HFFc6 (cell line): ENCODE data around the gene RNPEPL1. TPM values are rescaled to one million over a fixed set of nuclear protein-coding genes. Genes with fewer than 3 reads are reported as not detected.
A peak's percentile ranks its signal among the peaks of the same experiment; 100 is the strongest.

Experiments
- DNase-seq: peaks from one replicate; pipeline ENCODE4 v3.0.0-alpha.2; 2018
- H3K27ac Mint-ChIP-seq: 2 replicates; pipeline ENCODE4 v1.8.0; 2020; ENCODE audit warnings: mild to moderate bottlenecking, mixed read lengths
- H3K27me3 Mint-ChIP-seq: 2 replicates; pipeline ENCODE4 v1.8.0; 2021; ENCODE audit warnings: mild to moderate bottlenecking, moderate library complexity, mixed read lengths; ENCODE audit not compliant: insufficient read depth
- H3K36me3 Mint-ChIP-seq: 2 replicates; pipeline ENCODE4 v1.8.0; 2021; ENCODE audit warnings: low read depth, mixed read lengths
- H3K4me1 Mint-ChIP-seq: 2 replicates; pipeline ENCODE4 v1.8.0; 2020; ENCODE audit warnings: low read depth, mixed read lengths
- H3K4me3 Mint-ChIP-seq: 2 replicates; pipeline ENCODE4 v1.8.0; 2020; ENCODE audit warnings: mild to moderate bottlenecking, moderate library complexity, mixed read lengths
- H3K9me3 Mint-ChIP-seq: 2 replicates; pipeline ENCODE4 v1.8.0; 2020; ENCODE audit warnings: mild to moderate bottlenecking, mixed read lengths
- CTCF ChIP-seq: fragments of 200-600 bp; sonication (generic); IDR thresholded peaks from 2 replicates; pipeline ENCODE4 v1.5.0; 2021; ENCODE audit warnings: antibody characterized with exemption, mild to moderate bottlenecking
- total RNA-seq, 6 experiments: library from RNA; stranded (reverse); fragmentation: NEBNext Ultra II Directional; extraction: Animal tissue kit (Norgen Biotek cat#: 25700); gene quantifications; 2 replicates in 1 of 6; 3 replicates in 5 of 6; pipeline ENCODE4 v1.2.3, GENCODE V29; 2021

The RNPEPL1 gene
- total RNA-seq, 6 experiments from 2014 or later, result 36.9 to 48.5 (median 43.3) TPM

- peaks cover 64% of the 10 kb centered on the region for H3K4me1 Mint-ChIP-seq
- H3K9me3 Mint-ChIP-seq, result 0 out of 2 replicates have a peak, but pooled peaks cover 4% of the 10 kb centered on the region
- H3K27me3 Mint-ChIP-seq, result peaks cover 6% of the 10 kb centered on the region
- no peak for DNase-seq
- peaks cover 23% of the 10 kb centered on the region for H3K36me3 Mint-ChIP-seq
- peak overlapping the region; percentile 97 for H3K4me3 Mint-ChIP-seq
- TF ChIP-seq CTCF, result no peak
- peak overlapping the region; percentile 46; the same call in 1 of the 2 replicates for H3K27ac Mint-ChIP-seq
Observed at GRCh38 chr2:240585101-240585500, 16.8 kb downstream of the RNPEPL1 start.

DNA sequence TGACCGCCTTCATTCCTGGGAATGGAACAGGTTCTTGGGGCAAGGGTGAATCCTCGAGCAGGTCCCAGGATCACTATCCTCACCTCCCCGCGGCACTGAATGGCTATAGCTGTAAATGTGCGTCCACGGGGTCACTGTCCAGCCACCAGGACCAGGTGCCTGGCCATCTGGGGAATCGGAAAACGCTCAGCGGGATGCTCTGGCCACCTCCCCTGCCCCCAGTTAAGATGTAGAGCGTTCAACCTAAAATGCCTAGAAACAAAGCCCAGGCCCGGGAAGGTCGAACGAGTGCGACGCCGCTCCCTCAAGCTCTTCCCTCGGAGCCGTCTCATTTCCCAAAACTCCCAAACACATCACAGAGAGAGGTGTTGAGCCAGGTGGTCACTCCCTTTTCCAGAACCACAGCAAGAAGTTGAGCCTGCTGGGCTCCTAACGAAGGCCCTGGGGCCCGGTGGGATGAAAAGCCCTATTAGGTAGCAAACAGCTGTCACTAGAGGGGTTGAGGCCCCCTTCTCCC is 17.5 kb downstream of the RNPEPL1 start:
- TF ChIP-seq CTCF, result no peak
- Mint-ChIP-seq H3K9me3 (0 out of 2 replicates have a peak, but pooled peaks cover 4% of the 10 kb centered on the region), H3K27ac (peak overlapping the region; percentile 90), H3K27me3 (peaks cover 6% of the 10 kb centered on the region), H3K4me1 (peaks cover 57% of the 10 kb centered on the region), H3K36me3 (peaks cover 18% of the 10 kb centered on the region), H3K4me3 (peak overlapping the region; percentile 97)
- DNase-seq, result no peak

GRCh38 chr2:240586198-240586918 is 18.1 kb downstream of the RNPEPL1 start, which contains the start of gene CAPN10:
Gene CAPN10, plus strand, starts transcription at chr2:240586734. Its CDS starts 178 bp downstream, at chr2:240586912.
- Mint-ChIP-seq H3K27me3 (peaks cover 6% of the 10 kb centered on the region), H3K4me3 (peak within 1 kb of the TSS; percentile 97), H3K36me3 (peaks cover 12% of the 10 kb centered on the region), H3K27ac (peak within 1 kb of the TSS; percentile 90), H3K4me1 (peaks cover 59% of the 10 kb centered on the region), H3K9me3 (no peaks in the 10 kb centered on the region)
- peak; percentile 94 for DNase-seq
- no peak; the same call in 1 of the 2 replicates for TF ChIP-seq CTCF

GRCh38 chr2:240586919-240587800 is 18.9 kb downstream of the RNPEPL1 start:
- DNase-seq, result peak; percentile 5
- Mint-ChIP-seq H3K4me1 (peaks cover 54% of the 10 kb centered on the region), H3K27me3 (peaks cover 6% of the 10 kb centered on the region), H3K27ac (peak overlapping the region; percentile 60; the same call in 1 of the 2 replicates), H3K4me3 (peak overlapping the region; percentile 93), H3K9me3 (no peaks in the 10 kb centered on the region), H3K36me3 (peaks cover 4% of the 10 kb centered on the region)
- no peak for TF ChIP-seq CTCF

- Mint-ChIP-seq H3K4me1 (peaks cover 44% of the 10 kb centered on the region), H3K36me3 (no peaks in the 10 kb centered on the region; the same call in 1 of the 2 replicates), H3K27ac (peak overlapping the region; percentile 1; the same call in 1 of the 2 replicates), H3K27me3 (peaks cover 5% of the 10 kb centered on the region), H3K4me3 (peak overlapping the region; percentile 93), H3K9me3 (no peaks in the 10 kb centered on the region)
- no peak for TF ChIP-seq CTCF
- DNase-seq, result no peak
Observed at GRCh38 chr2:240588006-240588655, 19.8 kb downstream of the RNPEPL1 start.
